IMR-90 (cell line): ENCODE results near the gene ETV6. TPM values are rescaled to one million over a fixed set of nuclear protein-coding genes. Genes with fewer than 3 reads are reported as not detected.

Experiments used
- ATAC-seq: fragments of 200-7000 bp; cut with Tn5 transposase; 2 replicates; pipeline ENCODE4 v1.9.1; 2020; ENCODE audit warnings: low read depth, mild to moderate bottlenecking, moderate library complexity
- BruUV-seq: library from RNA; stranded (reverse); fragments of 400-500 nt; replicated peaks from 2 replicates; lab custom pipeline; 2021; lab: Mats Ljungman, UMichigan
- CTCF ChIA-PET: fragments of 300-600 bp; formaldehyde crosslinking; extraction: SDS; loops from one replicate; lab custom pipeline; 2021; ENCODE audit warnings: antibody characterized with exemption; lab: Yijun Ruan, JAX
- POLR2A ChIA-PET: fragments of 300-600 bp; sonication (Branson Sonifier 250); formaldehyde crosslinking; loops from one replicate; lab custom pipeline; 2022; ENCODE audit warnings: antibody characterized with exemption; ENCODE audit not compliant: unreplicated experiment; lab: Charles Lee
- DNase-seq: peaks from one replicate; pipeline ENCODE4 v3.0.0; 2013
- H2AFZ ChIP-seq: replicated peaks from 2 replicates; pipeline ENCODE3; 2013; ENCODE audit warnings: low read length, mild to moderate bottlenecking; ENCODE audit not compliant: poor library complexity
- H2AK5ac ChIP-seq: 2 replicates; pipeline ENCODE4 v1.6.1; 2013; ENCODE audit warnings: low read depth, low read length, inconsistent platforms
- H2AK9ac ChIP-seq: replicated peaks from 2 replicates; pipeline ENCODE3; 2013; ENCODE audit warnings: mild to moderate bottlenecking, low read depth, low read length, moderate library complexity; ENCODE audit not compliant: poor library complexity
- H2BK120ac ChIP-seq: 2 replicates; pipeline ENCODE4 v1.6.1; 2013; ENCODE audit warnings: low read depth, low read length, inconsistent platforms
- H2BK15ac ChIP-seq: 3 replicates; pipeline ENCODE4 v1.6.1; 2013; ENCODE audit warnings: low read depth, low read length, inconsistent platforms
- H2BK20ac ChIP-seq: 2 replicates; pipeline ENCODE4 v1.6.1; 2013; ENCODE audit warnings: low read depth, mild to moderate bottlenecking, inconsistent platforms, low read length, moderate library complexity
- H2BK5ac ChIP-seq: 2 replicates; pipeline ENCODE4 v1.6.1; 2013; ENCODE audit warnings: mild to moderate bottlenecking, low read depth, low read length, inconsistent platforms; ENCODE audit not compliant: poor library complexity, severe bottlenecking
- H3K14ac ChIP-seq: replicated peaks from 2 replicates; pipeline ENCODE4 v1.6.1; 2013; ENCODE audit warnings: low read depth, low read length, inconsistent platforms
- H3K18ac ChIP-seq: 2 replicates; pipeline ENCODE4 v1.6.1; 2013; ENCODE audit warnings: low read depth, low read length, control low read depth
- H3K23ac ChIP-seq: 2 replicates; pipeline ENCODE4 v1.6.1; 2013; ENCODE audit warnings: low read depth, low read length, inconsistent platforms
- H3K27ac ChIP-seq: 2 replicates; pipeline ENCODE4 v1.5.1; 2013; ENCODE audit warnings: mild to moderate bottlenecking, control low read depth, low read length; ENCODE audit not compliant: insufficient read depth
- H3K27me3 ChIP-seq: 2 replicates; pipeline ENCODE4 v1.6.1; 2013; ENCODE audit warnings: low read length; ENCODE audit not compliant: control insufficient read depth, insufficient read depth
- H3K36me3 ChIP-seq: 2 replicates; pipeline ENCODE4 v1.6.1; 2013; ENCODE audit warnings: low read length, mixed read lengths; ENCODE audit not compliant: control insufficient read depth, insufficient read depth
- H3K4ac ChIP-seq: 2 replicates; pipeline ENCODE4 v1.6.1; 2013; ENCODE audit warnings: low read depth, low read length, inconsistent platforms
- H3K4me1 ChIP-seq: 2 replicates; pipeline ENCODE4 v1.6.1; 2013; ENCODE audit warnings: low read length, mixed read lengths; ENCODE audit not compliant: control insufficient read depth, insufficient read depth
- H3K4me2 ChIP-seq: 2 replicates; pipeline ENCODE4 v1.6.1; 2013; ENCODE audit warnings: low read depth, mild to moderate bottlenecking, control low read depth, low read length, moderate library complexity
- H3K4me3 ChIP-seq: 2 replicates; pipeline ENCODE4 v1.5.1; 2013; ENCODE audit warnings: low read depth, mild to moderate bottlenecking, control low read depth, low read length, moderate library complexity; ENCODE audit not compliant: insufficient read depth
- H3K56ac ChIP-seq: 2 replicates; pipeline ENCODE4 v1.6.1; 2013; ENCODE audit warnings: low read length, inconsistent platforms; ENCODE audit not compliant: insufficient read depth; ENCODE audit errors: extremely low read depth
- H3K79me1 ChIP-seq, 2 experiments: 2 replicates each; pipeline ENCODE4 v1.6.1; 2013; ENCODE audit warnings: low read length in 2 of 2, inconsistent platforms in 1 of 2, low read depth in 1 of 2
- H3K9ac ChIP-seq: 2 replicates; pipeline ENCODE4 v1.6.1; 2013; ENCODE audit warnings: low read depth, low read length, control low read depth
- H3K9me1 ChIP-seq: 2 replicates; pipeline ENCODE4 v1.6.1; 2013; ENCODE audit warnings: low read length, inconsistent platforms; ENCODE audit not compliant: insufficient read depth
- H3K9me3 ChIP-seq: 2 replicates; pipeline ENCODE4 v1.6.1; 2013; ENCODE audit warnings: low read length; ENCODE audit not compliant: control insufficient read depth, insufficient read depth
- H4K20me1 ChIP-seq: 2 replicates; pipeline ENCODE4 v1.6.1; 2013; ENCODE audit warnings: low read length, inconsistent platforms; ENCODE audit not compliant: insufficient read depth
- H4K5ac ChIP-seq: 2 replicates; pipeline ENCODE4 v1.6.1; 2013; ENCODE audit warnings: mild to moderate bottlenecking, low read depth, low read length, control low read depth
- H4K8ac ChIP-seq, 2 experiments: 2 replicates each; pipeline ENCODE4 v1.6.1; 2013; ENCODE audit warnings: low read depth in 2 of 2, low read length in 2 of 2, control low read depth in 1 of 2, inconsistent platforms in 1 of 2
- H4K91ac ChIP-seq: 2 replicates; pipeline ENCODE4 v1.6.1; 2013; ENCODE audit warnings: low read depth, low read length, inconsistent platforms; ENCODE audit not compliant: insufficient read depth
- BHLHE40 ChIP-seq: fragments of 150-350 bp; IDR thresholded peaks from 2 replicates; pipeline ENCODE4 v1.6.1; 2016; ENCODE audit warnings: mild to moderate bottlenecking, low read depth, low read length
- MAFK ChIP-seq: IDR thresholded peaks from 2 replicates; pipeline ENCODE4 v1.6.1; 2012; ENCODE audit warnings: low read depth, low read length, improper control_type of control experiment
- WGBS, 2 experiments: methylation state at CpG; one replicate each; pipeline versions ENCODE4 v1.1.5 to v1.1.7; 2013; ENCODE audit warnings: missing lambda C conversion rate in 2 of 2; ENCODE audit not compliant: insufficient read length in 1 of 2; ENCODE audit errors: extremely low coverage in 2 of 2; 5-methylcytosine and 5-hydroxymethylcytosine counted together
- dilution Hi-C: fragments of 300-500 bp; cut with HindIII; formaldehyde crosslinking; loops from one replicate; pipeline ENCODE4 v1.14.3; 2018; ENCODE audit warnings: low sequenced_read_pairs; ENCODE audit not compliant: unreplicated experiment
- in situ Hi-C: fragments of 300-500 bp; cut with MboI; formaldehyde crosslinking; loops from 3 replicates; pipeline ENCODE4 v1.14.3; 2019; ENCODE audit warnings: low sequenced_read_pairs, inconsistent platforms, mixed read lengths
- intact Hi-C: fragments of 100-400 bp; cut with micrococcal nuclease; formaldehyde crosslinking; loops from 2 replicates; pipeline ENCODE4 v1.10.0; 2022
- polyA plus RNA-seq, 3 experiments: library from polyadenylated mRNA; depleted of rRNA; stranded (reverse); fragments of >200 nt; gene quantifications; 2 replicates each; pipeline ENCODE4 v1.2.3, GENCODE V29; 2012; ENCODE audit warnings: low replicate concordance in 1 of 3
- total RNA-seq: library from RNA; depleted of rRNA; stranded (reverse); fragments of >200 nt; gene quantifications from 2 replicates; pipeline ENCODE4 v1.2.3, GENCODE V29; 2012
- TF ChIP-seq, protein P1 (sequence below): fragments of 150-350 bp; IDR thresholded peaks from 2 replicates; pipeline ENCODE4 v1.6.1; 2016; ENCODE audit warnings: low read depth, mild to moderate bottlenecking, low read length, moderate library complexity, borderline replicate concordance

The ETV6 gene
- total and polyA plus RNA-seq, 2 of the 4 experiments (the other 2 are of a cell fraction): 8.4 to 9.9 TPM

DNA sequence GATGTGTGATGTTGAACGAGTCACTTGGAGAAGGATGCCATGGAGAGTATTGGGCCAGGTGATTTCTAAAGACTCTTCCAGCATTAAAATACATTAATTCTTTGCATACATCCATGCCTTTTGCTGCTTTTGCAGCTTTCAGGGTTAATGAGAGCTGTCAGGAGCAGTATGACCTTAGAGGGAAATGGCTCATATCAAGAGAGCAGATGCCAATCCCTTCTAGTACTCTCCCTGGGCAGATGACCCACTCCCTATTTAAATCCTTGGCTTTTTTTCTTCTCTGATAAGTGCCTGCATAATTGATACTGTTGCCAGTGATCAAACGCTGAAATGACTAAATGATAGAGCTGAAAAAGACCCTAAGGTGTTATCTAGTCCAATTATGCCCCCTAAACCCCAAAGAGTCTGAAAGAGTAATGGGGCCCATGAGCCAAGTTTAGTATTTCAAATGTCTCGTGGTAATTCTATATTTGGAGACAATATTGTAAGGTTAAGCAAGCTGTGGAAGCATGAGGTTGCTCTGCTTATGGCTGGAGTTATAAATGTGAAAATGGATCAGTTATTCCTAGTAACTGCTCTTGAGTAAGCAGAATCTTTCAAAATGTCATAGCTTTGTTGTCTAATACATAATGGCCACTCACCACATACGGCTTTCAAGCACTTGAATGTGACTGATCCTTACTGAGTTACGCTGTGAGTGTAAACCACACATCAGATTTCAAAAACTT, 137.3 kb downstream of the ETV6 start:
- H3K18ac ChIP-seq: no peak overlapping the region; the same call in 1 of the 2 replicates
- H2BK5ac ChIP-seq: no peak overlapping the region
- no peak overlapping the region for H3K4me3 ChIP-seq
- H3K9ac ChIP-seq: no peak overlapping the region
- BruUV-seq: no TSS peak
- H3K4me2 ChIP-seq: no peak overlapping the region
- ChIA-PET POLR2A (no interaction called here), CTCF (no interaction called here)
- intact Hi-C loops (no loop called here), dilution Hi-C loops (no loop called here), in situ Hi-C loops (no loop called here)
- H3K27ac ChIP-seq: no peak overlapping the region
- H4K8ac ChIP-seq: no peak overlapping the region
- H4K91ac ChIP-seq: no peak overlapping the region
- peaks cover 1% of the 10 kb centered on the region; the same call in 1 of the 2 replicates for H3K36me3 ChIP-seq
- H2BK120ac ChIP-seq: no peak overlapping the region
- no peak overlapping the region for H3K23ac ChIP-seq
- WGBS, 2 experiments: no CpG with 5 or more reads among the region's 5 CpGs
- TF ChIP-seq MAFK (no peak), BHLHE40 (no peak)
- TF ChIP-seq, protein P1, sequence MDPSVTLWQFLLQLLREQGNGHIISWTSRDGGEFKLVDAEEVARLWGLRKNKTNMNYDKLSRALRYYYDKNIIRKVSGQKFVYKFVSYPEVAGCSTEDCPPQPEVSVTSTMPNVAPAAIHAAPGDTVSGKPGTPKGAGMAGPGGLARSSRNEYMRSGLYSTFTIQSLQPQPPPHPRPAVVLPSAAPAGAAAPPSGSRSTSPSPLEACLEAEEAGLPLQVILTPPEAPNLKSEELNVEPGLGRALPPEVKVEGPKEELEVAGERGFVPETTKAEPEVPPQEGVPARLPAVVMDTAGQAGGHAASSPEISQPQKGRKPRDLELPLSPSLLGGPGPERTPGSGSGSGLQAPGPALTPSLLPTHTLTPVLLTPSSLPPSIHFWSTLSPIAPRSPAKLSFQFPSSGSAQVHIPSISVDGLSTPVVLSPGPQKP: no peak
- no peak for ATAC-seq
- peaks cover 35 to 65% of the 10 kb centered on the region in 2 experiments for H3K79me1 ChIP-seq
- no peak overlapping the region for H2AFZ ChIP-seq
- no peak for DNase-seq
- H2AK9ac ChIP-seq: no peak overlapping the region
- no peak overlapping the region for H2BK15ac ChIP-seq
- no peak overlapping the region for H3K14ac ChIP-seq
- H3K4me1 ChIP-seq: no peaks in the 10 kb centered on the region
- H4K20me1 ChIP-seq: no peaks in the 10 kb centered on the region
- no peaks in the 10 kb centered on the region for H3K9me3 ChIP-seq
- no peak overlapping the region for H3K4ac ChIP-seq
- H2AK5ac ChIP-seq: no peak overlapping the region
- peaks cover 3% of the 10 kb centered on the region; the same call in 1 of the 2 replicates for H3K9me1 ChIP-seq
- H3K56ac ChIP-seq: no peak overlapping the region
- H4K5ac ChIP-seq: no peak overlapping the region
- H3K27me3 ChIP-seq: no peaks in the 10 kb centered on the region
- no peak overlapping the region for H2BK20ac ChIP-seq
